D341Med (cell line): Measurements from ENCODE around the gene CDH5.
"Not testable (repeated sequence)": the region's sequence is repeated elsewhere in the genome, so short reads cannot be mapped to it uniquely, and the experiment has no call there.

ENCODE experiments used
- DNase-seq: peaks from one replicate; pipeline ENCODE4 v3.0.0; 2012; ENCODE audit warnings: low spot score

Gene CDH5

GRCh38 chr16:66437391-66437945 lies 71.0 kb downstream of the CDH5 start:
- no peak for DNase-seq

- DNase-seq, result no peak
These were observed 72.0 kb downstream of the CDH5 start for GRCh38 chr16:66438536-66438935.

GRCh38 chr16:66439051-66439730 lies 72.7 kb downstream of the CDH5 start:
- DNase-seq, result no peak

GRCh38 chr16:66440271-66440802 lies 73.8 kb downstream of the CDH5 start:
- DNase-seq, result no peak

GRCh38 chr16:66440970-66441369 lies 74.5 kb downstream of the CDH5 start:
- DNase-seq, result no peak

GRCh38 chr16:66441586-66442375 lies 75.3 kb downstream of the CDH5 start:
- no peak for DNase-seq

GRCh38 chr16:66442502-66443268 lies 76.2 kb downstream of the CDH5 start:
- DNase-seq, result no peak

GRCh38 chr16:66443269-66443652 lies 76.8 kb downstream of the CDH5 start:
- no peak for DNase-seq

- DNase-seq, result no peak
These were observed 77.6 kb downstream of the CDH5 start for GRCh38 chr16:66444049-66444481.

- DNase-seq, result no peak
These were observed 80.2 kb downstream of the CDH5 start for GRCh38 chr16:66446737-66447136.

- DNase-seq, result no peak
These were observed 81.0 kb downstream of the CDH5 start for GRCh38 chr16:66447491-66447890.

GRCh38 chr16:66451548-66451947 lies 85.1 kb downstream of the CDH5 start:
- no peak for DNase-seq

- not testable (repeated sequence) for DNase-seq
These were observed 86.7 kb downstream of the CDH5 start for GRCh38 chr16:66453230-66453629.
